GM13976 (cell line): Measurements from ENCODE around the gene ARMC9.
"Not testable (repeated sequence)": the region's sequence is repeated elsewhere in the genome, so short reads cannot be mapped to it uniquely, and the experiment has no call there.

Experiments used
- DNase-seq: peaks from one replicate; pipeline ENCODE4 v3.0.0; 2012; ENCODE audit warnings: low spot score
- in situ Hi-C: fragments of 300-500 bp; cut with MboI; formaldehyde crosslinking; loops from one replicate; pipeline ENCODE4 v1.12.0; 2022; ENCODE audit warnings: low sequenced_read_pairs, mixed read lengths, inconsistent platforms; ENCODE audit not compliant: unreplicated experiment
- TF ChIP-seq, protein P1 (sequence below): IDR thresholded peaks from 2 replicates; pipeline ENCODE4 v1.5.1; 2012; ENCODE audit warnings: borderline replicate concordance, mild to moderate bottlenecking; ENCODE audit not compliant: insufficient read depth; ENCODE audit errors: extremely low read depth, missing control alignments, control extremely low read depth

ARMC9 gene

DNA sequence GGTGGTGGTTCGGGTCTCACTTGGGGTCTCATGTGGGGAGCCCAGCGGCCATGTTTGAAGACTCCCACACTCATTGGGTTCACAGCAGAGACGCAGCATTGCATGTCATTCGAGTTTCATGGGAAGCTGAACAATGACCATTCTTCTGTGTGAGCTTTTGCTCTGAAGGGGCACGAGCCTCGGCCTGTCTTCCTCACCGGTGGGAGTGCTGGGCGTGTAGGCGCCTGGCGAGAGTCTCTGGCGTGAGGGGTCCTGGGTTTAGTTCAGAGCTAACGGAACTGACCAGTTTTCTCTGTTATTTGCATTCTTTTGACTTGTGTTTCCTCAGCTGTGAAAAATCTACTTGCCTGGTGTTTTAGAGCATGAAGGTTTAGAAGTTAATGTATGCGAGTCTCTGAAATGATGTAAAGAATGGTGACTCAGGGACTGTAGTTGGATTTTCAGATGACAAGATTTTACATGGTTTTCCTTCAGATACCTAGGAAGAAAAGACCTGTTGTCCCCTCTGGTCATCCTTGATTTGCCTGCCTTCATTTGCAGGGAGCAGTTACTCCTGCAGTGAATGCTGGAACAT lies 98.1 kb downstream of the ARMC9 start:
- TF ChIP-seq, protein P1, sequence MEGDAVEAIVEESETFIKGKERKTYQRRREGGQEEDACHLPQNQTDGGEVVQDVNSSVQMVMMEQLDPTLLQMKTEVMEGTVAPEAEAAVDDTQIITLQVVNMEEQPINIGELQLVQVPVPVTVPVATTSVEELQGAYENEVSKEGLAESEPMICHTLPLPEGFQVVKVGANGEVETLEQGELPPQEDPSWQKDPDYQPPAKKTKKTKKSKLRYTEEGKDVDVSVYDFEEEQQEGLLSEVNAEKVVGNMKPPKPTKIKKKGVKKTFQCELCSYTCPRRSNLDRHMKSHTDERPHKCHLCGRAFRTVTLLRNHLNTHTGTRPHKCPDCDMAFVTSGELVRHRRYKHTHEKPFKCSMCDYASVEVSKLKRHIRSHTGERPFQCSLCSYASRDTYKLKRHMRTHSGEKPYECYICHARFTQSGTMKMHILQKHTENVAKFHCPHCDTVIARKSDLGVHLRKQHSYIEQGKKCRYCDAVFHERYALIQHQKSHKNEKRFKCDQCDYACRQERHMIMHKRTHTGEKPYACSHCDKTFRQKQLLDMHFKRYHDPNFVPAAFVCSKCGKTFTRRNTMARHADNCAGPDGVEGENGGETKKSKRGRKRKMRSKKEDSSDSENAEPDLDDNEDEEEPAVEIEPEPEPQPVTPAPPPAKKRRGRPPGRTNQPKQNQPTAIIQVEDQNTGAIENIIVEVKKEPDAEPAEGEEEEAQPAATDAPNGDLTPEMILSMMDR, result no peak
- in situ Hi-C loops, result no loop called here
- DNase-seq, result no peak

DNA sequence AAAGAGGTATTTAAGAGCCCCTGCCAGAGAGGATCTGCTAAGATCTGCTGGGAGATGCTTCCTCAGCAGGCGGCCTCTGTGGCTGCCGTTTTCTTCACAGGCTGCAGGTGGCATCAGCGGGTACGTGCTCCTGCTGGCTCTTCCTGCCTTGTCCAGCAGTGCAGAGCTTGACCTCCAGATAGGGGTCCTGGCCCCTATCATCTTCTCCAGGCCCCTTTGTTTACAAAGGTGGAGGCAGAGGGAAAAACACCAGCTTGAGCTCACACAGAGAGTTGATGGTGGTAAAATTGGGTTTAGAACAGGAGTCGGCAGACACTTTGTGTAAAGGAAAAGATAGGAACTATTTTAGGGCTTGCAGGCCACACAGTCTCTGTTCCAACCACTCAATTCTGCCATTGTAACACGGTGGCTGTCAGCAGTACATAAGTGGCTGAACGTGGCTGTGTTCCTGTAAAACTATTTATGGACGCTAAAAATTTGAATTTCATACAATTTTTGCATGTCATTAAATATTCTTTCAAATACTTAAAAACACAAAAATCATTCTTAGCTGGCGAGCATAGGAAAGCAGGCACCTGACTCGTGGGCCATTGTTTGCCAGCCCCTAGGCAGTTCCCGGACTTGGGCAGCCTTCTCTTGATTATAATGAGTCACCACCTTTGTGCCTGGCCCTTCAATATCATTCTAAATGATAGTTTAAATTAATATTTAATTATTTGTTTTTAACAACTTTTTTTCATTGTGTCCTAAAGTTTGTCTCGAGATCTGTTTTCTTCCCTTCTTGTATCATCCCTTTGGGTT lies 98.9 kb downstream of the ARMC9 start:
- TF ChIP-seq, protein P1, result peak; percentile 78
- DNase-seq, result peak; percentile 85
- in situ Hi-C loops, result no loop called here

DNA sequence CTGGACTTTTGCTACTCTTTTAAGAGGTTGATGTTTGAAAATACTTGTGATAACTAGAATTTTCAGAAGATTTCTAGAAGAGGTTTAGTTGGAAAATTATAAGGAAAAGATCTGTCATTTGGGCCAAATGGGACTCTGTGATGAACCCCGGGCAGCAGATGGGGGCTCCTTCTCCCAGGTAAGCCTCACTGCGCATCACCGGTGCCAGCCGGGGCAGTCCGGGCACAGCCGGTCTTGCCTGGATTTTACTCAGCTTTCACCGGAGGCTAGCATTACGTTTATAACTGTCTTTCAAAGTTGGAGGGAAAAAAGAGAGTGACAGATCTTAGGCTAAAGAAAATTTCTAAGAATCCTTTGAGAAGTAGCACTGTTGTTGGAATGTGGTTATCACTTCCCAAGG lies 99.7 kb downstream of the ARMC9 start:
- in situ Hi-C loops, result no loop called here
- DNase-seq, result no peak
- TF ChIP-seq, protein P1, result no peak

DNA sequence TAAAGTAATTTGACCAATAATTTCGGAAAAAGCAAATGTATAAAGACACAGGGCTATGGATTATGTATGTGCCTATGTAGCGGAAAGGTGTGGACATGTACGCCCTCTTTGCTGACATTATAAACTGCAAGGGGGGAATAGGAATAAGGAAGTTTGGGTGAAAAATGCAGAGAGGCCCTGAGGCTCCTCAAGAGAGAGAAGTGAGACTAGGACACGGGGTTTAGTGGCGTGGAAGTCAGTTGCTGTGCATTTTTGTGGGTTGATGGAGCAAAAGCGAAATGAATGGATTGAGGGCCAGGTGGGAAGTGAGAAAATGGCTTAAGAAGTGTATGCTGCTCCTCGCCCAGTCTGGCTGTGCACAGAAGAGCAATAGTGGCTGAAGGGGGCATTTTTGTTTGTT lies 100.8 kb downstream of the ARMC9 start:
- in situ Hi-C loops, result no loop called here
- peak; percentile 54 for DNase-seq

DNA sequence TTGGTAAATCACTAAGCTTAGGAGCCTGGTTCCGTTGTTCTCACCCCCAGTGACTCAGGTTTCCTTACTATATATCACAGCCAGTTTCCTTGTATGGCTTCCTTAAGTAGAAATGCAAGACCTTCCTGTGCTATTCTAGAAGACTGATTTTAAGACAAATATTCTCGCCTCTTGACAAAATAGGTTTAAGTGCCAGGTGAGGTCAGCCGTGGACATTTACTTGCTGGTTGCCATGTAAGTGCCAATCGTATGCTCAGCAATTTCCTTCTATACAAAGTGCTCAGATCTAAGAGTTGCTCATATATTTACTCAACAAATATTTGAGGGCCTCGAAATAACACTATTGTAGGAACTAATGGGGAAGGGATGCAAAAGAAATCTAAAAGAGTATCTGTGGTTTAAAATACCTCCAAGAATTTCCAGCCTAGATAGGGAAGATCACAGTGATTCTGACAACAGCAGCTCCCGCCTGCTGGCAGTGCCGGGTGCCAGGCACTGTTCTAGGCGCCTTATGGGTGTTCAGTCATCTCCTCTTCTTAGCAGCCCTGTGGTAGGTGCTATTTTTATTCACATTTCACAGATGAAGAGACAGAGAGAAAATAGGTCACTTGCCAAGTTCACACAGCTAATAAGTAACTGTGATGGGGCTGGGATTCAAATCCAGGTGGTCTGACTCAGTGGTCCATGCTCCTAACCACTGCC lies 101.7 kb downstream of the ARMC9 start:
- in situ Hi-C loops, result no loop called here
- TF ChIP-seq, protein P1, result no peak
- DNase-seq, result no peak

More for the DNA sequence above, 100.8 kb downstream of the ARMC9 start:
- TF ChIP-seq, protein P1, result no peak

DNA sequence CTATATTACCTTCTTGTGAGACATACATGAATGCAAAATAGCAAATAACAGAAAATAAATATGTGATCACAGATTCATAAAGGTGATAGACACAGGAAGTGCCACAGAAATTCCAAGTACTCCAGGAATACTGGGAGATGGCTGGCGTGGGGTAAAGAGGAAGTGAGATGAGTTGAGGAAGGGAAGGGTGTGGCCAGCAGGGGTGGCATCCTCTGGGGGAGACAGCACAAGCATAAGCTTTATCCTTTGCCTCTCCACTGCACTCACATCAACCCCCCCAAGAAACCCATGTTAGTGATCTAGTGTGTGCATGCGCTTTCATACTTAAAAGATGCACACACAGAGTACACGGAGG lies 102.3 kb downstream of the ARMC9 start:
- in situ Hi-C loops, result no loop called here
- DNase-seq, result no peak
- TF ChIP-seq, protein P1, result no peak

DNA sequence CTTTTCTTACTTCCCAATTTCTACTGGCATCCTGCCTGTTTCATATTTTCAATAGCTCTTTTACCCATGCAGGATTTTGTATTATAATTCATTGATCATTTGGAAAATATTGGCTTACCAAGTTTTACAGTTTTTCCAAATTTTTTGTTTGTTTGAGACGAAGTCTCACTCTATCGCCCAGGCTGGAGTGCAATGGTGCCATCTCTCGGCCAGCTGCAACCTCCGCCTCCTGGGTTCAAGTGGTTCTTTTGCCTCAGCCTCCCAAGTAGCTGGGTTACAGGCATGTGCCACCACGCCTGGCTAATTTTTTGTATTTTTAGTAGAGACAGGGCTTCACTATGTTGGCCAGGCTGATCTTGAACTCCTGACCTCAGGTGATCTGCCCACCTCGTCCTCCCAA lies 105.8 kb downstream of the ARMC9 start:
- DNase-seq, in situ Hi-C loops: not testable (repeated sequence)
